OCI-LY3 (cell line): ENCODE data around the gene TCF3.

Experiments
- CTCF ChIP-seq: fragments of 200-600, 300-600 bp; sonication (generic); IDR thresholded peaks from 2 replicates; pipeline ENCODE4 v1.5.1; 2014; ENCODE audit warnings: antibody characterized with exemption, low read length, low read depth
- EZH2phosphoT487 ChIP-seq: fragments of 200-600 bp; shearing (Covaris generic); IDR thresholded peaks from 2 replicates; pipeline ENCODE4 v1.6.1; 2018; ENCODE audit warnings: antibody characterized with exemption, mixed run types, low read depth

GRCh38 chr19:1619094-1619439, 33.3 kb downstream of the TCF3 start:
- no peak for TF ChIP-seq CTCF
- no peak for TF ChIP-seq EZH2phosphoT487
